Activated CD4-positive, alpha-beta T cell treated with anti-CD3 and anti-CD28 coated beads for 1 hour (primary cell): Measurements from ENCODE around the gene MAST4.

ENCODE experiments used
- DNase-seq: peaks from one replicate; pipeline ENCODE4 v3.0.0-alpha.2; 2020

The MAST4 gene

GRCh38 chr5:67178085-67178484 is 581.9 kb downstream of the MAST4 start:
- DNase-seq, result no peak

- DNase-seq, result no peak
These were observed 582.8 kb downstream of the MAST4 start for GRCh38 chr5:67178966-67179365.

GRCh38 chr5:67179697-67180361 is 583.6 kb downstream of the MAST4 start:
- no peak for DNase-seq

- DNase-seq, result no peak
These were observed 585.5 kb downstream of the MAST4 start for GRCh38 chr5:67181648-67182221.

- no peak for DNase-seq
These were observed 586.2 kb downstream of the MAST4 start for GRCh38 chr5:67182301-67182790.

GRCh38 chr5:67183859-67184258 is 587.7 kb downstream of the MAST4 start:
- DNase-seq, result no peak

- DNase-seq, result no peak
These were observed 591.0 kb downstream of the MAST4 start for GRCh38 chr5:67187006-67187715.

GRCh38 chr5:67188274-67189078 is 592.3 kb downstream of the MAST4 start:
- DNase-seq, result no peak

- no peak for DNase-seq
These were observed 592.8 kb downstream of the MAST4 start for GRCh38 chr5:67189079-67189354.

- DNase-seq, result no peak
These were observed 593.7 kb downstream of the MAST4 start for GRCh38 chr5:67189931-67190330.

GRCh38 chr5:67190410-67190809 is 594.2 kb downstream of the MAST4 start:
- DNase-seq, result no peak

GRCh38 chr5:67190861-67191260 is 594.7 kb downstream of the MAST4 start:
- DNase-seq, result no peak

- DNase-seq, result no peak
These were observed 596.7 kb downstream of the MAST4 start for GRCh38 chr5:67192719-67193438.

GRCh38 chr5:67193439-67193807 is 597.2 kb downstream of the MAST4 start:
- DNase-seq, result no peak

GRCh38 chr5:67194166-67194565 is 598.0 kb downstream of the MAST4 start:
- no peak for DNase-seq

GRCh38 chr5:67195406-67196275 is 599.4 kb downstream of the MAST4 start:
- no peak for DNase-seq

- no peak for DNase-seq
These were observed 600.4 kb downstream of the MAST4 start, which contains the start of gene CD180 for GRCh38 chr5:67196537-67197059. Gene CD180, minus strand, starts transcription at chr5:67196799. Its CDS starts 158 bp downstream, at chr5:67196641.

- no peak for DNase-seq
These were observed 601.3 kb downstream of the MAST4 start for GRCh38 chr5:67197536-67197935.

GRCh38 chr5:67198917-67199316 is 602.7 kb downstream of the MAST4 start:
- no peak for DNase-seq

- no peak for DNase-seq
These were observed 603.7 kb downstream of the MAST4 start for GRCh38 chr5:67199859-67200258.

- no peak for DNase-seq
These were observed 604.8 kb downstream of the MAST4 start for GRCh38 chr5:67200809-67201562.
